ENCODE measurements around the gene IER3. TPM values are rescaled to one million over a fixed set of nuclear protein-coding genes. Genes with fewer than 3 reads are reported as not detected.

IER3 gene
- total RNA-seq, 2 experiments from 2014 or later = 295 to 310 TPM

Other genes starting within 250 kb of the IER3 start
- gene GNL1, start 188.1 kb downstream of the IER3 start, total RNA-seq = 100 to 1,000 TPM; 123 to 126 TPM
- 10 to 100 TPM; 32.7 to 34.4 TPM for gene PRR3, start 187.3 kb downstream of the IER3 start, total RNA-seq
- 100 to 1,000 TPM; 122 TPM for gene ABCF1, start 173.1 kb downstream of the IER3 start, total RNA-seq
- 10 to 100 TPM; 80.5 to 84.6 TPM for gene PPP1R10, start 127.3 kb downstream of the IER3 start, total RNA-seq
- 100 to 1,000 TPM; 113 to 116 TPM for gene MRPS18B, start 126.7 kb downstream of the IER3 start, total RNA-seq
- 1 to 10 TPM; 8.5 to 8.6 TPM for gene ATAT1, start 117.7 kb downstream of the IER3 start, total RNA-seq
- gene C6orf136, start 97.4 kb downstream of the IER3 start, total RNA-seq = 10 to 100 TPM; 35.8 to 37.1 TPM
- gene DHX16, start 71.5 kb downstream of the IER3 start, total RNA-seq = 10 to 100 TPM; 40.4 to 42.1 TPM
- gene PPP1R18, start 57.9 kb downstream of the IER3 start, total RNA-seq = 100 to 1,000 TPM; 102 to 106 TPM
- gene NRM, start 53.6 kb downstream of the IER3 start, total RNA-seq = 10 to 100 TPM; 19.7 to 20.2 TPM
- 10 to 100 TPM; 63.2 to 67.0 TPM for gene MDC1, start 27.3 kb downstream of the IER3 start, total RNA-seq
- 1,000 to 10,000 TPM; 1,515 to 1,538 TPM for gene TUBB, start 24.2 kb downstream of the IER3 start, total RNA-seq
- 100 to 1,000 TPM; 104 to 107 TPM for gene FLOT1, start 1.9 kb downstream of the IER3 start, total RNA-seq
- gene DDR1, start 140.0 kb upstream of the IER3 start, total RNA-seq = 10 to 100 TPM; 12.0 to 13.7 TPM
- gene GTF2H4, start 163.7 kb upstream of the IER3 start, total RNA-seq = 10 to 100 TPM; 44.5 to 46.4 TPM
- gene VARS2, start 169.7 kb upstream of the IER3 start, total RNA-seq = 10 to 100 TPM; 79.5 to 80.9 TPM
- gene SFTA2, start 187.6 kb upstream of the IER3 start, total RNA-seq = not detected
- gene MUCL3, start 196.4 kb upstream of the IER3 start, total RNA-seq = not detected
- gene MUC21, start 239.2 kb upstream of the IER3 start, total RNA-seq = not detected